Stimulated activated CD8-positive, alpha-beta memory T cell treated with anti-CD3 and anti-CD28 coated beads, Interleukin-7, amount 100 ng/mL, for 4 hours (primary cell): ENCODE data around the gene MCCC1.
"Not testable (repeated sequence)": the region's sequence is repeated elsewhere in the genome, so short reads cannot be mapped to it uniquely, and the experiment has no call there.

Experiments
- DNase-seq, 2 donors: peaks; one replicate each; pipeline ENCODE4 v3.0.0-alpha.2; 2020; ENCODE audit warnings: low read depth in 2 of 2

Gene MCCC1

DNA sequence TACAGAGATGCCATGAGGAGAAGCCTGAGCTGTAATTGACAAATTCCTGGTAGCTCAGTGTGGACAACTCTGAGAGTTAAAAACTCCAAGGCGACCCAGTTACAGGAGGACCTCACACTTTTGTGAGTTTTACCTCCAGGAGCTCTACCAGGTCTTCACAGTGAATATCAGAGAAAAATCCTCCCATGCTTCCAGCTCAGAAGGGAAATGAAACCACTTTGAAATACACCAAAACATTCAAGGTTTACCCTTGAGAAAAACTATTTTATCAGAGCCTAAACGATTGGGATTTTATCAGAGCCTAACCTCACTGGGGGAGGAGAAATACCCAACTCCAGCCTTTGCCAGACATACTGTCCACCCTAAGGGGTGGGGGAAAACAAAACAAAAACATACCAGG is 52.4 kb downstream of the MCCC1 start:
- no peak for DNase-seq

DNA sequence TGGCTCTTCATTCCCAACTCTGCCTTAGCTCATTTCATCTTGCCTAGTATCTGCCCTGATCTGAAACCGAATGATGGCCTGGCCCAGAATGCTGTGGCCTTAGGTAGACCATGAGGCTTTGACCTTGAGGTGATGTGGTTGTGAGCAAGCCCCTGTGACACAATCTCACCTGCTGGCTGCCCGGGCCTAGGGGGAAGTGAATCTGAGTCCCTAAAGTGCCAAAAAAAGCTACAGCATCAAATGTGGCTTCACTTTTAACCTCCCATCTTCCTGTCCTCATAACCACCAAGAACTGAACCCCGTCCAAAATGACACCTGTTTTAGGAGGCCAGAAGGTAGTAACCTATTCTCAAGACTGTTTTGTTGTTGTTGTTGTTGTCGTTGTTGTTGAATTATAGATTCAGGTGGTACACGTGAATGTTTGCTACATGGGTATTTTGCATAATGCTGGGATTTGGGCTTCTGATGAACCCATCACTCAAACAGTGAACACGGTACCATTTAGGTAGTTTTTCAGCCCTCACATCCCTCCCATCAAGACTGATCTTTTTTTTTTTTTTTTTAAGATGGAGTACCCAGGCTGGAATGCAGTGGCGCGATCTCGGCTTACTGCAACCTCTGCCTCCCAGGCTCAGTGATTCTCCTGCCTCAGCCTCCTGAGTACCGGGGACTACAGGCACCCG is 54.6 kb downstream of the MCCC1 start:
- DNase-seq: no peak

DNA sequence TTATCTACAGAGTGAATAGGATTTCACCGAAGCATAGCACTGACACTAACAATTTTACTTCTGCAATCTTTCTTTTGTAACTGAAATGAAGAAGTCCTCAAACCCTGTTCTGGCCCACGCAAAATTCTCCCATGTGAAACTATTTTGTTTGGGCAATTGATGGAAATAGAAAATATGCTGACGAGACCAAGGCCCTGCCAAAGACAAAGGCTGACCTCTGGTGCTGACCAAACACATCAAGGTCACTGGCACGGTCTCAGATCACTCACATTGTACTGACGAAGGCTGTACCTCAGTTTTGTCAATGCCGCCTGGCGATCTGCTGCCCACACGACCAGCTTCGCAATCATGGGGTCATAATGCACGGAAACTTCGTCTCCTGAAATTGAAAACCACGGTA is 60.5 kb downstream of the MCCC1 start:
- no peak for DNase-seq

DNA sequence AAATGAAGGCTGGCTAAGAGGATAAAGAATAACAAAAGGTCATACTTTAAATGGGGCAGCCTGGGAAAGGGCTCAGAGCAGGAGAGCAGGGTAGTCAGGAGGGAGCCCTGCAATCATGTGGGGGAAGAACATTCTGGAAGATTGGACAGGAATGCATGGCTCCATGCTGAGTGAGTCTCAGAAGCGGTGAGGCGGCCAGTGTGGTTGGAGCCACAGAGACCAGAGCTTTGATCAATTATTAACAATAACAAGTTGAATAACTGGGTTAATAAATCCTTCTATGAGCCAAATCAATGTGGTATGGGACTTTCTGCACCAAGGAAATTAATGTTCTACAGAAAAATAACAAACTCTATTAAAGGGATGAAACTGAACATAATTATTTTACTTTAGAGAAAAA is 61.1 kb downstream of the MCCC1 start:
- no peak for DNase-seq

DNA sequence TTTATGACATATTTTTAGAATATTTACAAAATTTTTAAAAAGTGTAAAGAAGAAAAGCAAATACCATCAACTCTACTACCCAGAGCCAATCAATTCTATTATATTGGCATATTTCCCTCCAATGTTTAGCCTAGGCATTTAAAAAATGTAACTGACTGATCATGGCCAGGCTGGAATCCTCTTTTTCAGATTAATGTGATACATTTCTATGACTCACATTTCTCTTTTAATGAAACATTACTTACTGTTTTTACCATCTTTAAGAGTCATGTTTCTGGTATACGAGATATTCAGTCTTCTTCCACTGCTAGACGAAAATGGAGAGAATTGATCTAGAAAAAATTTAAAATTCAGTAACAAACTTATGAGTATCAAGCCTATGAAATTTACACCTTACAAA is 65.5 kb downstream of the MCCC1 start:
- no peak for DNase-seq

- no peak for DNase-seq
These were observed 66.3 kb downstream of the MCCC1 start for GRCh38 chr3:183032880-183033555.

GRCh38 chr3:183031826-183032225 is 67.5 kb downstream of the MCCC1 start:
- no peak for DNase-seq

DNA sequence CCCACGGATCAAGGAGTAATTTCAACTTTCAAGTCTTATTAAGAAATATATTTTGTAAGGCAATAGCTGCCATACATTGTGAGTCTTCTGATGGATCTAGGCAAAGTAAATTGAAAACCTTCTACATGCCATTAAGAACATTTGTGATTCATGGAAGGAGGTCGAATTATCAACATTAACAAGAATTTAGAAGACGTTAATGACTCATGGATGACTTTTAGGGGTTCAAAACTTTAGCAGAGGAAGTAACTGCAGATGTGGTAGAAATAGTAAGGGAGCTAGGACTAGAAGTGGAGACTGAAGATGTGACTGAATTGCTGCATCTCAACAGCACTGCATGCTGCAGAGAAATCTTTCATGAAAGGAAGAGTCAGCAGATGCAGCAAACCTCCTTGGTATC is 70.9 kb downstream of the MCCC1 start:
- no peak for DNase-seq

DNA sequence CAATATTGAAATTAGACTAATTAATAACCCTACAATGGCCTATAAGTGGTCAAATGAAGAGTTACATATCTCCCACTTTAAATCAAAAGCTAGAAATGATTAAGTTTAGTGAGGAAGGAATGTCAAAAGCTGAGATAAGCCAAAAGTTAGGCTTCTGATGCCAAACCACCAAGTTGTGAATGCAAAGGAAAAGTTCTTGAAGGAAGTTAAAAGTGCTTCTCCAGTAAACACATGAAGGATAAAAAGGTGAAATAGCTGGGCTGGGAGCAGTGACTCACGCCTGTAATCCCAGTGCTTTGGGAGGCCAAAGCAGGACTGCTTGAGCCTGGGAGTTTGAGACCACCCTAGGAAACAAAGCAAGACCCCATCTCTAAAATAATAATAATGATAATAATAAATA is 72.0 kb downstream of the MCCC1 start:
- no peak for DNase-seq

DNA sequence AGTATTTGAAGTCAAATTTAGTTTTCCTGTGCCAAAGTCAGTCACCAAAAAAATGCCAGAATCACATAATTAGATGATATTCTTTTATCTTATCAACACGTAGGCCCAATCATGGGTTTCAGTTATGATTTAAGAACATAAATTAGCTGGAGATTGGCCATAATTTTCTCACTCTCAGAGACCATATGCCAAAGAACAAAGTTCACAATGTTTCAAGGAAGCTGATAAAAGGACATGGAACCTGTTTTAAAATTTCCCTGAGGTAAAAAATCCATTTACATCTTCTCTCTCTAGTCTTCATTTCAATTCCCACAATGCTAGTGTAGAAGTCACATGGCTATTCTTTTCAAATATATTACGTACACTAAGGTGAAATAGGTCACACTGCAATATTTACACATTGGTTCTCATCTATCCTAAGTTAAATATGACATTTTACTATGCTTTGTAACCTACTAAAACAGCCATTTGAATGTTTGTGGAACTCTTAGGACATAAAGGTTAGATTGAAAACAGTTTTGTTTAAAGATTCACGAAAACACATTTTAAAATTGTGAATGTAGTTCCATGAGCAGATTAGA is 76.3 kb downstream of the MCCC1 start:
- DNase-seq: no peak

DNA sequence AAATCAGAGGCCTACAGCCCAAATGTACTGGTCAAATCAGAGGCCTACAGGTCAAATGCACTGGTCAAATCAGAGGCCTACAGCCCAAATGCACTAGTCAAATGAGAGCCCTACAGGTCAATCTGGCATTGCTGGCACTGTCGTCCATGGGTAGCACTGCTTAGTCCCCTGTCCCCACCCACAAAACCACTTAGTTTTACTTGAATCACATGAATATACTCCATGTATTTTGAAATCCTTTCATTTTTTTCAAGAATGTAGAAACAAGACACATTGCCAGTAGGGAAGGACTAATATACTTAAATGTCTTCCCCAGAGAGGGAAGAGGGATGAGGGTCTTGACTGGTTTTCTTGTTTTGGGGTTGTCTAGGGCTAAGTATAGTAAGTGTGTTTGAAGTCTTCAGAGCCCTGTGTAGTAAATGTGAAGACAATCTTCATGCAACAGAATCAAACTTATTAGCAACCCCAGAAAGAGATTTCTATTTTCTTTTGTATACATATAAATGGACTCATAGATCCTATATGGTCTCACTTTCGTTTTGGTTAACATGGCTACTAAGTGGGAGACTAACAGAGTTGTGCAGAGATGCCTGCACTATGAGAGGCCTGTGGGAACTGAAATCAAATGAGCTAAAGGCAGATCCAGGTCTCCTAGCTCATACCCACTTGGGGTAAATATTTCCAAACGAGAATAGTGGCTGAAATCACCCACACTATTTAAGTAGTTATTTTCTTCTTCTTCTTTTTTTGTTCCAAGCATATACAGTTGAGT is 80.7 kb downstream of the MCCC1 start:
- no peak for DNase-seq

GRCh38 chr3:183015185-183015584 is 84.1 kb downstream of the MCCC1 start:
- DNase-seq: no peak

- DNase-seq: no peak
These were observed 85.4 kb downstream of the MCCC1 start for GRCh38 chr3:183013856-183014255.

DNA sequence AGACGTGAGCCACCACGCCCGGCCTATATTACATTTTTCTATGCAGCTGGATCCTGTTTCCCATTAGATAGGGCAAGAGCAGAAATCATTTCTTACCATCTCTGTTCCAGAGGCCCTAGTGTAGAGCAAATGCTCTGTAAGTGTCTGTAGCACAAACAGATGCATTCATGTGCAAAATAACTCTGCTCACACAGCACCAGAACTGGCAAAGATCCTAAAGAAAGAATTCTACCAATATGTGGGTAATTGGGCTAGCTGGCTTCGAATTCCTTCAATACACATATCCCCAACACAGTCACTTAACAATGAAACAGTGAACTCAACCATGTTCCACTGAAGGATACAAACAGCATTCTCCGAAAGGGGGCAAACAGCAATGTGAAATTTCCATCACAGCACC is 86.2 kb downstream of the MCCC1 start:
- no peak for DNase-seq

DNA sequence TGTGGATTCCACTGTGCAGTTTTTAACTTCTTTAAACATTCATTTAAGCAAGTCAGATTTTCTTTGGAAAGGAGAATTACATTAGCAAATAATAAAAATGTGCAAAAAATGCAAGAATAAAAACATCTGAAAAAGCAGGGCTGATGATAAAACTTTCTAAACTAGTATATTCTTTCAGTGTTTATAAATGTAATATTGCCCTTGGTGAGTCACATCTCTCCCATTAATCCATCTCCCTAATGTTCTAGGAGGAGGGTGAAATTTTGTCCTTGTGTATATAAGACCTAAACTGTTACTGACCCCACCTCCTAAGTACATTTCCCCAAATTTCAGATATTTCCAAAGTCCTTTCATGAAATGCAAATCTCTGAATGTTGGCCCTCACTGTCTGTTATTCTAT is 90.5 kb downstream of the MCCC1 start:
- DNase-seq: no peak

DNA sequence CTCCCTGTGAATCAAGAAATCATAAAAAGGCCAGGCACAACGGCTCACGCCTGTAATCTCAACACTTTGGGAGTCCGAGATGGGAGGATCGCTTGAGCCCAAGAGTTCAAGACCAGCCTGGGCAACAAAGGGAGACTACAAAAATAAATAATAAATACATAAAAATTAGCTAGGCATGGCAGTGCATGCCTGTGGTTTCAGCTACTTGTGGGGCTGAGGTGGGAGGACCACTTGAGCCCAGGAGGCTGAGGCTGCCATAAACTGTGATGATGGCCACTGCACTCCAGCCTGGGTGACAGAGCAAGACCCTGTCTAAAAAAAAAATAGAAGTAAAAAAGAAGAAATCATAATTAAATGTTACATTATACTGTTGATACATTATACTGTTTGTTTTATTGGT is 91.0 kb downstream of the MCCC1 start:
- DNase-seq: no peak

DNA sequence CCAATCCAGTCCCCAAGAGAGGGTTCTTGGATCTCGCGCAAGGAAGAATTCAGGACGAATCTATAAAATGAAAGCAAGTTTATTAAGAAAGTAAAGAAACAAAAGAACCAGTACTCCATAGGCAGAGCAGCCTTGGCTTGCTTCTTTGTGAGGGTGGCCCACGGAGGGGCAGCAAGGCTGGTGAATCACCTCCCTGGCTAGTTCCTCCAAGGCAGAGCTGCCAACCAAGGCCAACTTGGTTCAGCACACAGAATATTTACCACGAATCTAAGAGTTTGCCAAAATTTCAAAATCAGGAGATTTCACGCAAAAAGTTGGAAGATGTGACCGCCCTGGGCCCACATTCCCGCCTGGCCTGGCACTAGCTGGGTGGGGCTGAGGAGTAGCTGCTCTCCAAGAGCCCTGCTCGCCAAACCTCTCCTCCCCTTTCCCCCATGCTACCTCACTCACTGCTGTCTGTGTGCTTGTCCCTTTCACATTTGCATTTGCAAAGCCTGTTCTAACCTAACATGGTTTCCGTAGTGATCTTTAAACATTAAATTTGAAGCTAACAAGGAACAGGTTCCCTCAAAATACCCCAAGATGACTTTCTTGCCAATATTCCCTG is 92.8 kb downstream of the MCCC1 start:
- no peak for DNase-seq

- no peak for DNase-seq
These were observed 99.5 kb downstream of the MCCC1 start for GRCh38 chr3:182999767-183000166.

DNA sequence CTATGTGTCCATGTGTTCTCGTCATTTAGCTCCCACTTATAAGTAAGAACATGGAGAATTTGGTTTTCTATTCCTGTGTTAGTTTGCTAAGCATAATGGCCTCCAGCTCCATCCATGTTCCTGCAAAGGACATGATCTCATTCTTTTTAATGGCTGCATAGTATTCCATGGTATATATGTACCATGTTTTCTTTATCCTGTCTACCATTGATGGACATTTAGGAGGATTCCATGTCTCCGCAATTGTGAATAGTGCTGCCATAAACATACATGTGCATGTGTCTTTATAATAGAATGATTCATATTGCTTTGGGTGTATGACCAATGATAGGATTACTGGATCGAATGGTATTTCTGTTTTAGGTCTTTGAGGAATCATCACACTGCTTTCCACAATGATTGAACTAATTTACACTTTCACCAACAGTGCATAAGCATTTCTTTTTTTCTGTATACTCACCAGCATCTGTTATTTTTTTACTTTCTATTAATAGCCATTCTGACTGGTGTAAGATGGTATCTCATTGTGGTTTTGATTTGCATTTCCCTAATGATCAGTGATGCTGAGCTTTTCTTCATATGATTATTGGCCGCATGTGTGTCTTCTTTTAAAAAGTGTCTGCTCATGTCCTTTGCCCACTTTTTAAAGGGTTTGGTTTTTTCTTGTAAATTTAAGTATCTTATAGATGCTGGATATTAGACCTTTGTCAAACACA is 105.7 kb downstream of the MCCC1 start:
- not testable (repeated sequence) for DNase-seq

DNA sequence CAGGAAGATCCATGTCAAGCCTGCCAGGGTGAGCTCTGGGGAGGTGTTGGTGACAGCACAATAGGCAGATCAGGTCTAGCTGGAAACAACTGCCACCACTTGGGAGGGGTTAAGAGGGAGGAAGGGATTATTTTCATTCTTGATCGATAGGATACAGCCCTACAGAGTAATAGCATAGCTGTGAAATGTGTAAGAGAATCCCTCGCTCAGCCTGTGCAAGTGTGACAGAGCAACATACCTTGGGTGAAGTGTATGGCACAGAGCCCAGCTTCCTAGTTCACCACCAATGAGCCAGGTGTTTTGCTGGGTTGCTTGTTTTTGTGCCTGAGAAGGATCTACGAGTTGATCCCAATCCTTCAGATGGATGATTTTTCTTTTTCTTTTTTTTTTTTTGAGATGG is 109.7 kb downstream of the MCCC1 start:
- DNase-seq: no peak

DNA sequence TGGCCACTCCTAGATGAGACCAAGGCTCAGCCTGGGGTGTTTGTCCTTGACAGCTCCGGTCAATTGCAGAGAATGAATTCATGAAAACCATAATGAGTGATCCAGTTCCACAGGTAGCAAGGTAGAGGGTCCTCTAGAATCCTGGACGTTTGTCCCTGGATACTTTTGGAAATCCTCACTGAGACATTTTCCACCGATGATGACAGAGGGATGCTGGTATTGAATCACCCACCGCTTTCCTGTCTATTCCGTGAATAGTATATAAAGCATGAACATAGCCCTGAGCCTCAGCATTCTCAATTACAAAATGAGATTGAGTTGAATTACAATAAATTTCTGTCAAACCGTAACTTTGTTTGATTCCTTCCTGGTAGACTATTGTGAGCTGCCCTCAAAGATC is 113.3 kb downstream of the MCCC1 start:
- no peak for DNase-seq

DNA sequence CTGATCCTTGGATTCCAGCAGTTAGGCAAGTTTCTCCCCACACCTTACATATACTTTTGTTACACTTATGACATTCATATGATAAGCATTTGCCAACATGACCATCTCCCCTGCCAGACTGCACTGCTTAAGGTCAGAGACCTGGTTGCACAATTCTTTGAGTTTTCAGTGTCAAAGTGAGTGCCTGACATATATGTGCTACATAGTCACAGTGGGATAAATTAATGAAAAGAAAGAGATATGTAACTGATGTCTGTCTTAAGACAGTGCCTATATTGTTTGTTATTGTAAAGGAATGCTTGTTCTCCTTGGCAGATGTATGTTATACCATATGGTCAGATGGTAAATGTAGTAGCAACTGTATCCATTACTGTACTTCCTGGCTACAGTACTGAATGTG is 115.4 kb downstream of the MCCC1 start:
- no peak for DNase-seq
